Endodermal cell (in vitro differentiated cells): Measurements from ENCODE around the gene SNAPC2. TPM values are rescaled to one million over a fixed set of nuclear protein-coding genes. Genes with fewer than 3 reads are reported as not detected.

Experiments used
- DNase-seq: peaks from one replicate; pipeline ENCODE4 v3.0.0-alpha.2; 2017
- H3K27ac ChIP-seq: 2 replicates; pipeline ENCODE4 v1.5.1; 2013; ENCODE audit warnings: mild to moderate bottlenecking, low read depth, low read length, moderate library complexity
- H3K27me3 ChIP-seq: 2 replicates; pipeline ENCODE4 v1.6.1; 2013; ENCODE audit warnings: mild to moderate bottlenecking, low read length, moderate library complexity; ENCODE audit not compliant: insufficient read depth, control insufficient read depth, poor library complexity, severe bottlenecking
- H3K36me3 ChIP-seq: 2 replicates; pipeline ENCODE4 v1.7.0; 2013; ENCODE audit warnings: mild to moderate bottlenecking, low read length, moderate library complexity; ENCODE audit not compliant: control insufficient read depth, insufficient read depth
- H3K4me1 ChIP-seq: one replicate; pipeline ENCODE4 v1.7.0; 2013; ENCODE audit warnings: low read length; ENCODE audit not compliant: control insufficient read depth, insufficient read depth
- H3K4me3 ChIP-seq: 2 replicates; pipeline ENCODE4 v1.5.1; 2013; ENCODE audit warnings: mild to moderate bottlenecking, low read length, moderate library complexity
- H3K9ac ChIP-seq: 2 replicates; pipeline ENCODE4 v1.6.1; 2013; ENCODE audit warnings: mild to moderate bottlenecking, low read length, moderate library complexity; ENCODE audit not compliant: poor library complexity, severe bottlenecking; ENCODE audit errors: extremely low read depth
- H3K9me3 ChIP-seq: 2 replicates; pipeline ENCODE4 v1.6.1; 2013; ENCODE audit warnings: mild to moderate bottlenecking, low read length, moderate library complexity; ENCODE audit not compliant: control insufficient read depth
- H3K27ac Mint-ChIP-seq: 2 replicates; pipeline ENCODE4 v1.8.0; 2020; ENCODE audit warnings: mixed read lengths
- H3K27me3 Mint-ChIP-seq: 2 replicates; pipeline ENCODE4 v1.8.0; 2021; ENCODE audit warnings: mild to moderate bottlenecking, mixed read lengths; ENCODE audit not compliant: insufficient read depth
- H3K36me3 Mint-ChIP-seq: 2 replicates; pipeline ENCODE4 v1.8.0; 2020; ENCODE audit warnings: low read depth, mixed read lengths
- H3K4me1 Mint-ChIP-seq: 2 replicates; pipeline ENCODE4 v1.8.0; 2020; ENCODE audit warnings: mixed read lengths
- H3K4me3 Mint-ChIP-seq: 2 replicates; pipeline ENCODE4 v1.8.0; 2020; ENCODE audit warnings: mild to moderate bottlenecking, moderate library complexity, mixed read lengths
- H3K9me3 Mint-ChIP-seq: 2 replicates; pipeline ENCODE4 v1.8.0; 2020; ENCODE audit warnings: mild to moderate bottlenecking, mixed read lengths
- CTCF ChIP-seq: fragments of 200-600 bp; sonication (generic); conservative IDR thresholded peaks from 2 replicates; pipeline ENCODE4 v1.5.0; 2021; ENCODE audit warnings: antibody characterized with exemption, mild to moderate bottlenecking
- WGBS, 2 experiments: methylation state at CpG; one replicate each; pipeline versions ENCODE4 v1.1.5 to v1.1.7; 2013; ENCODE audit warnings: missing lambda C conversion rate in 2 of 2, mixed read lengths in 1 of 2; ENCODE audit not compliant: insufficient coverage in 1 of 2, insufficient read length in 1 of 2; 5-methylcytosine and 5-hydroxymethylcytosine counted together
- total RNA-seq, 2 donors: library from RNA; stranded (reverse); fragmentation: NEBNext Ultra II Directional in 1 of 2; extraction: Animal tissue kit (Norgen Biotek cat#: 25700) in 1 of 2; gene quantifications; 2 replicates in 1 of 2; 3 replicates in 1 of 2; pipeline ENCODE4 v1.2.1, GENCODE V29; 2021

SNAPC2 gene
- total RNA-seq, 2 donors from 2014 or later, result 11.9 to 14.2 TPM

GRCh38 chr19:7900931-7901330 lies 19.2 kb upstream of the SNAPC2 start:
- H3K4me3 Mint-ChIP-seq, result no peak overlapping the region

DNA sequence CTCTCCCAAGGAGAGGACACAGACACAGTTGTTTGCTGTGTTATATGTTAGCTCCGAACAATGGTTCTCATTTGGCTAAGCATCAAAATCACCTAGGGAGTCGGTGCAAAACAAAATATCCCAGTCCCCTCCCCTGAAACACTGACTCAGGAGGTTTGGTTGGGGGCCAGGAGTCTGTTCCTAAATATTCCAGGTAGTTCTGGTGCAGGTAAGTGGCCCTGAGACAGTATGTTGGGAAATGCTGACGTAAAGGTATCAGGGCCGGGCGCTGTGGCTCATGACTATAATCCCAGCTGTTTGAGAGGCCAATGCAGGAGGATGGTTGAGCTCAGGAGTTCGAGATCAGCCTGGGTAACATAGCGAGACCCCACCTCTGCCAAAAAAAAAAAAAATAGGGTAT lies 18.8 kb upstream of the SNAPC2 start:
- DNase-seq, result no peak
- Histone ChIP-seq H3K4me1 (no peaks in the 10 kb centered on the region), H3K4me3 (no peak overlapping the region), H3K9ac (no peak overlapping the region), H3K9me3 (no peaks in the 10 kb centered on the region), H3K27me3 (no peaks in the 10 kb centered on the region), H3K27ac (no peak overlapping the region), H3K36me3 (peaks cover 6% of the 10 kb centered on the region)
- peaks cover 13% of the 10 kb centered on the region for H3K36me3 Mint-ChIP-seq
- WGBS, 2 experiments, result 93 to 96% methylated on average over 4 to 7 of the region's 7 CpGs
- no peak overlapping the region for H3K4me3 Mint-ChIP-seq
- H3K27me3 Mint-ChIP-seq, result no peaks in the 10 kb centered on the region
- TF ChIP-seq CTCF, result no peak
- no peaks in the 10 kb centered on the region for H3K9me3 Mint-ChIP-seq
- no peak overlapping the region for H3K27ac Mint-ChIP-seq
- peaks cover 11% of the 10 kb centered on the region for H3K4me1 Mint-ChIP-seq

More at GRCh38 chr19:7900931-7901330, 19.2 kb upstream of the SNAPC2 start:
- Histone ChIP-seq H3K4me3 (no peak overlapping the region), H3K27ac (no peak overlapping the region), H3K9ac (no peak overlapping the region), H3K9me3 (no peaks in the 10 kb centered on the region), H3K27me3 (no peaks in the 10 kb centered on the region), H3K4me1 (no peaks in the 10 kb centered on the region), H3K36me3 (peaks cover 3% of the 10 kb centered on the region)
- Mint-ChIP-seq H3K27me3 (no peaks in the 10 kb centered on the region), H3K9me3 (no peaks in the 10 kb centered on the region), H3K36me3 (peaks cover 13% of the 10 kb centered on the region), H3K27ac (no peak overlapping the region), H3K4me1 (peaks cover 11% of the 10 kb centered on the region)
- no peak for TF ChIP-seq CTCF
- 94 to 100% methylated on average over 2 to 3 of the region's 3 CpGs for WGBS, 2 experiments
- no peak for DNase-seq

DNA sequence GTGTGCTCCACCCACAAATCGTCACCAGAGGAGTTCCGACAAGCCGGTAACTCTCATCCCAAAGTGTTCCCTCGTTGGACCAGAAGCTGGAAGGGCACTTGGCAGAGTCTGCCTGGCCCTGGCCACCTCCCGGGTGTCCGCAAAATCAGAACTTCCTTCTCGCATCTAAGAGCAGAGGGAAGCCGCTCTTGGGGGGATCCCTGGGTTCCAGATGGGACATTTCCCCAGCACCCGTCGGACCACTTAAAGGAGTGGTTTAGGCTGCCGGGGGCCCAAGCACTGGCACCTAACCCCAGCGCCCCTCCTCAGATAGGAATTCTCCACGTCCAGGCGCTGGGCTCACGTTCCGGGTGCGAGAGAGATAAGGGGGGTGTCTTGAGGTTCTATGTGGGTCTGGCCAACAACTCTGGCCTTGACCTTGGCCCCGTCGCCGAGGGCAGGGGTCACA lies 17.3 kb upstream of the SNAPC2 start:
- DNase-seq, result peak; percentile 65
- peak overlapping the region; percentile 91 for H3K27ac Mint-ChIP-seq
- no peak for TF ChIP-seq CTCF
- WGBS, 2 experiments, result 60 to 70% methylated on average over 20 of the region's 20 CpGs
- no peaks in the 10 kb centered on the region for H3K9me3 Mint-ChIP-seq
- H3K4me3 Mint-ChIP-seq, result peak overlapping the region; percentile 81
- no peaks in the 10 kb centered on the region for H3K27me3 Mint-ChIP-seq
- Histone ChIP-seq H3K4me1 (no peaks in the 10 kb centered on the region), H3K27me3 (no peaks in the 10 kb centered on the region), H3K9ac (peak overlapping the region; percentile 82), H3K27ac (peak overlapping the region; percentile 80), H3K9me3 (no peaks in the 10 kb centered on the region), H3K4me3 (peak overlapping the region; percentile 88), H3K36me3 (peaks cover 15% of the 10 kb centered on the region)
- peaks cover 11% of the 10 kb centered on the region for H3K4me1 Mint-ChIP-seq
- peaks cover 11% of the 10 kb centered on the region for H3K36me3 Mint-ChIP-seq
